Measurements from ENCODE around the gene CPNE4. TPM values are rescaled to one million over a fixed set of nuclear protein-coding genes. Genes with fewer than 3 reads are reported as not detected.

The CPNE4 gene
- total RNA-seq, 1 experiment from 2014 or later = 1.9 TPM

DNA sequence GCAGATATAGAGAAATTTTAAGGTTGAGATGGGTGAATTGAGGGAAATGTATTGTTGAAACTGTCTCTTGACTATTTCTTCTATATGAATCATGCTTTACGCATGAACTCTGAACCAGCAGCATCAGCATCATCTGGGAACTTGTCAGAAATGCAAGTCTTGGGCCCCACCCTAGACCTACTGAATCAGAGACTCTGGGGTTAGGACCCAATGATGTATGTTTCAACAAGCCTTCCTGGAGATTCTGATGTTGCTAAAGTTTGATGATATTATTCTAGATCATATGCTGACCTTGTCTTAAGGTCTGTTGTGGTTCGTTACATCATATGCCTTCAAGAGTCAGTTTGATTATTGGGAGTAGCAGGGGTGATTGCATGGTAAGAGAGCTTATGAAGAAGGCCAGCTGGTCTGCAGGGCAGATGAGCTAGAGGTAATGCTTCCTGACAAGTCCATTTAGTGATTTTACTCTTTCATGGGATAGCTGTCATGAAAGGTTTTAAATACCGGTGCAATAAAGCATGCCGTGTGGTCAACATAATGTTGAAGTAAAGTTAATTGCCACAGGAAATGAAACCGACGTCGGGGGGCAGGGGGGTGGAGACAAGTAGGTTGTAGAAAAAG, 379.6 kb downstream of the CPNE4 start:
- Histone ChIP-seq H3T11ph (ENCODE audit: low read length) (no peak overlapping the region), H3K27me3 (ENCODE audit: insufficient read depth, low read length) (no peaks in the 10 kb centered on the region), H3K4me2 (ENCODE audit: insufficient read depth, insufficient read length, low read length) (no peak overlapping the region), H2BK15ac (ENCODE audit: low read depth, low read length) (no peak overlapping the region), H3K79me1 (ENCODE audit: insufficient read depth, low read depth, low read length, poor library complexity, severe bottlenecking) (no peaks in the 10 kb centered on the region), H3K79me2 (ENCODE audit: insufficient read depth, low read length) (no peaks in the 10 kb centered on the region), H2BK20ac (ENCODE audit: low read depth, low read length, poor library complexity, severe bottlenecking) (no peak overlapping the region), H3K56ac (ENCODE audit: insufficient read length, low read depth, low read length) (no peak overlapping the region), H3K4me1 (ENCODE audit: insufficient read depth, low read length) (no peaks in the 10 kb centered on the region), H2BK120ac (ENCODE audit: low read depth, low read length, poor library complexity, severe bottlenecking) (no peak overlapping the region), H4K5ac (ENCODE audit: insufficient read length, low read depth, low read length) (no peak overlapping the region), H2AK5ac (ENCODE audit: insufficient read length, low read length) (no peak overlapping the region), H2AFZ (ENCODE audit: low read length) (no peak overlapping the region), H3K4ac (ENCODE audit: low read depth, low read length) (no peak overlapping the region), H4K20me1 (ENCODE audit: control insufficient read depth, insufficient read depth, insufficient read length) (no peaks in the 10 kb centered on the region), H3K9ac (ENCODE audit: extremely low read depth, insufficient read length, low read length) (no peak overlapping the region), H4K91ac (ENCODE audit: insufficient read length, low read depth, low read length) (no peak overlapping the region), H3K27ac (ENCODE audit: insufficient read length, low read depth, low read length) (no peak overlapping the region), H3K23me2 (ENCODE audit: insufficient read length, low read depth, low read length, poor library complexity, severe bottlenecking) (no peaks in the 10 kb centered on the region), H2BK5ac (ENCODE audit: insufficient read length, low read length) (no peak overlapping the region), H3K18ac (ENCODE audit: insufficient read length, low read depth, low read length) (no peak overlapping the region), H3K14ac (ENCODE audit: insufficient read depth, low read length) (no peak overlapping the region), H3K23ac (ENCODE audit: insufficient read length, low read depth, low read length) (no peak overlapping the region), H4K8ac (replicated peaks; ENCODE audit: insufficient read length, low read depth, low read length) (no peak overlapping the region), H2BK12ac (ENCODE audit: insufficient read length, low read depth, low read length) (no peak overlapping the region), H3K9me3 (ENCODE audit: control insufficient read depth, low read depth, low read length) (no peaks in the 10 kb centered on the region)
- no CpG with 5 or more reads among the region's 7 CpGs for WGBS (ENCODE audit: extremely low coverage, insufficient read length, low lambda C conversion rate)
- no peaks in the 10 kb centered on the region for H3K4me1 Mint-ChIP-seq
- H3K27me3 Mint-ChIP-seq (ENCODE audit: low read depth) = no peaks in the 10 kb centered on the region; the same call in 1 of the 2 replicates
- H3K4me3 Mint-ChIP-seq = no peak overlapping the region
- H3K9me3 Mint-ChIP-seq = peaks cover 0 to 4% of the 10 kb centered on the region in 2 experiments; a peak in 2 of 5 replicates
- H3K36me3 Mint-ChIP-seq (ENCODE audit: insufficient read depth in 1 of 3, low read depth in 3 of 3) = peaks cover 0 to 1% (median under 1%) of the 10 kb centered on the region in 3 experiments; a peak in 1 of 7 replicates
- TF ChIP-seq, protein P1, sequence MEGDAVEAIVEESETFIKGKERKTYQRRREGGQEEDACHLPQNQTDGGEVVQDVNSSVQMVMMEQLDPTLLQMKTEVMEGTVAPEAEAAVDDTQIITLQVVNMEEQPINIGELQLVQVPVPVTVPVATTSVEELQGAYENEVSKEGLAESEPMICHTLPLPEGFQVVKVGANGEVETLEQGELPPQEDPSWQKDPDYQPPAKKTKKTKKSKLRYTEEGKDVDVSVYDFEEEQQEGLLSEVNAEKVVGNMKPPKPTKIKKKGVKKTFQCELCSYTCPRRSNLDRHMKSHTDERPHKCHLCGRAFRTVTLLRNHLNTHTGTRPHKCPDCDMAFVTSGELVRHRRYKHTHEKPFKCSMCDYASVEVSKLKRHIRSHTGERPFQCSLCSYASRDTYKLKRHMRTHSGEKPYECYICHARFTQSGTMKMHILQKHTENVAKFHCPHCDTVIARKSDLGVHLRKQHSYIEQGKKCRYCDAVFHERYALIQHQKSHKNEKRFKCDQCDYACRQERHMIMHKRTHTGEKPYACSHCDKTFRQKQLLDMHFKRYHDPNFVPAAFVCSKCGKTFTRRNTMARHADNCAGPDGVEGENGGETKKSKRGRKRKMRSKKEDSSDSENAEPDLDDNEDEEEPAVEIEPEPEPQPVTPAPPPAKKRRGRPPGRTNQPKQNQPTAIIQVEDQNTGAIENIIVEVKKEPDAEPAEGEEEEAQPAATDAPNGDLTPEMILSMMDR (conservative IDR thresholded peaks at IDR 0.05) = no peak
- no peak for DNase-seq
- H3K27ac Mint-ChIP-seq = no peak overlapping the region
